Endothelial cell of umbilical vein (primary cell): ENCODE results near the gene SGSM1. TPM values are rescaled to one million over a fixed set of nuclear protein-coding genes. Genes with fewer than 3 reads are reported as not detected.

Experiments
- BruUV-seq: library from RNA; stranded (reverse); fragments of 400-500 nt; replicated peaks from 2 replicates; lab custom pipeline; 2021; lab: Mats Ljungman, UMichigan
- CTCF ChIA-PET: fragments of 300-600, 350-600 bp; sonication (Branson Sonifier 250); formaldehyde crosslinking; loops from one replicate; lab custom pipeline; 2021; ENCODE audit warnings: antibody characterized with exemption, inconsistent platforms; lab: Charles Lee
- POLR2A ChIA-PET: fragments of 300-600, 350-600 bp; sonication (Branson Sonifier 250); formaldehyde crosslinking; loops from one replicate; lab custom pipeline; 2021; ENCODE audit warnings: antibody characterized with exemption, inconsistent platforms; lab: Charles Lee
- DNase-seq: peaks from one replicate; pipeline ENCODE4 v3.0.0-alpha.2; 2011; ENCODE audit warnings: low read depth, low spot score
- FAIRE-seq: peaks from 2 replicates; lab custom pipeline; 2011; peaks lifted over from hg19 to GRCh38; lab: Jason Lieb, UNC
- H2AFZ ChIP-seq: 2 replicates; pipeline ENCODE4 v1.6.0; 2012; ENCODE audit warnings: low read depth, low read length, control low read depth, inconsistent platforms
- H3K27ac ChIP-seq: 2 replicates; pipeline ENCODE4 v1.5.1; 2011; ENCODE audit warnings: low read depth, mild to moderate bottlenecking, control low read depth, low read length, moderate library complexity; ENCODE audit not compliant: insufficient read depth
- H3K27me3 ChIP-seq, 2 experiments: 2 replicates each; pipeline versions ENCODE4 v1.6.0 to v1.6.1; 2011; ENCODE audit warnings: low read length in 2 of 2, mixed read lengths in 1 of 2; ENCODE audit not compliant: control insufficient read depth in 2 of 2, insufficient read depth in 2 of 2
- H3K36me3 ChIP-seq, 2 experiments: 2 replicates in 1 of 2; 3 replicates in 1 of 2; pipeline ENCODE4 v1.5.1; 2011; ENCODE audit warnings: low read length in 2 of 2, mild to moderate bottlenecking in 1 of 2, moderate library complexity in 1 of 2; ENCODE audit not compliant: control insufficient read depth in 2 of 2, insufficient read depth in 2 of 2; ENCODE audit errors: extremely low read depth in 1 of 2
- H3K4me1 ChIP-seq: 3 replicates; pipeline ENCODE4 v1.5.1; 2011; ENCODE audit warnings: mild to moderate bottlenecking, low read length; ENCODE audit not compliant: control insufficient read depth, insufficient read depth; ENCODE audit errors: extremely low read depth
- H3K4me2 ChIP-seq: 2 replicates; pipeline ENCODE4 v1.6.1; 2011; ENCODE audit warnings: low read length, control low read depth, mixed read lengths; ENCODE audit not compliant: insufficient read depth
- H3K4me3 ChIP-seq, 3 experiments: fragments of 200-600 bp in 1 of 3; sonication (generic), shearing (Covaris generic) in 1 of 3; replicated peaks in 1 of 3; 2 replicates each; pipeline ENCODE4 v1.5.1; 2011 to 2016; ENCODE audit warnings: control low read depth in 3 of 3, low read length in 3 of 3, mild to moderate bottlenecking in 2 of 3, inconsistent platforms in 1 of 3, low read depth in 1 of 3, moderate library complexity in 1 of 3; ENCODE audit not compliant: insufficient read depth in 1 of 3
- H3K79me2 ChIP-seq: 2 replicates; pipeline ENCODE4 v1.6.0; 2012; ENCODE audit warnings: low read length, inconsistent platforms; ENCODE audit not compliant: control insufficient read depth, insufficient read depth
- H3K9ac ChIP-seq: replicated peaks from 2 replicates; pipeline ENCODE3; 2011; ENCODE audit warnings: low read length, control low read depth; ENCODE audit not compliant: insufficient read depth; ENCODE audit errors: extremely low read depth
- H3K9me1 ChIP-seq: replicated peaks from 3 replicates; pipeline ENCODE4 v1.6.0; 2011; ENCODE audit warnings: mild to moderate bottlenecking, low read length; ENCODE audit not compliant: control insufficient read depth, insufficient read depth; ENCODE audit errors: extremely low read depth
- H3K9me3 ChIP-seq: replicated peaks from 2 replicates; pipeline ENCODE4 v1.5.1; 2012; ENCODE audit warnings: low read length, inconsistent platforms; ENCODE audit not compliant: control insufficient read depth, insufficient read depth
- H4K20me1 ChIP-seq: replicated peaks from 2 replicates; pipeline ENCODE3; 2011; ENCODE audit warnings: mild to moderate bottlenecking, low read length; ENCODE audit not compliant: control insufficient read depth, insufficient read depth; ENCODE audit errors: extremely low read depth
- CTCF ChIP-seq, 2 donors: IDR thresholded peaks; 1 replicate in 1 of 2; 2 replicates in 1 of 2; pipeline ENCODE4 v1.5.1; 2011; ENCODE audit warnings: low read length in 2 of 2, mild to moderate bottlenecking in 2 of 2, moderate library complexity in 2 of 2, control low read depth in 1 of 2, inconsistent platforms in 1 of 2, low read depth in 1 of 2; ENCODE audit not compliant: insufficient read depth in 1 of 2; ENCODE audit errors: extremely low read depth in 1 of 2
- EZH2 ChIP-seq: IDR thresholded peaks from 2 replicates; pipeline ENCODE4 v1.6.1; 2012; ENCODE audit warnings: borderline replicate concordance, low read depth, mild to moderate bottlenecking, moderate library complexity, low read length, inconsistent platforms; ENCODE audit not compliant: severe bottlenecking
- FOS ChIP-seq: IDR thresholded peaks from 2 replicates; pipeline ENCODE4 v1.6.1; 2011; ENCODE audit warnings: mild to moderate bottlenecking, low read length, moderate library complexity, borderline replicate concordance; ENCODE audit not compliant: insufficient read depth
- GATA2 ChIP-seq: IDR thresholded peaks from 2 replicates; pipeline ENCODE4 v1.7.0; 2011; ENCODE audit warnings: low read depth, mild to moderate bottlenecking, moderate library complexity, mixed read lengths, low read length; ENCODE audit not compliant: insufficient read length, insufficient read depth
- JUN ChIP-seq: IDR thresholded peaks from 2 replicates; pipeline ENCODE4 v1.6.1; 2011; ENCODE audit warnings: borderline replicate concordance, low read depth; ENCODE audit not compliant: insufficient read length, insufficient read depth
- MAX ChIP-seq: IDR thresholded peaks from 2 replicates; pipeline ENCODE4 v1.6.1; 2011; ENCODE audit not compliant: insufficient read depth, insufficient read length
- MYC ChIP-seq: IDR thresholded peaks from one replicate; pipeline ENCODE4 v1.6.1; 2011; ENCODE audit warnings: mild to moderate bottlenecking, low read depth, low read length
- POLR2A ChIP-seq: IDR thresholded peaks from 2 replicates; pipeline ENCODE4 v1.6.1; 2012; ENCODE audit warnings: low read depth, mild to moderate bottlenecking, control low read depth, low read length
- POLR2AphosphoS5 ChIP-seq: IDR thresholded peaks from 2 replicates; pipeline ENCODE4 v1.6.1; 2012; ENCODE audit warnings: low read depth, mild to moderate bottlenecking, control low read depth, low read length, moderate library complexity; ENCODE audit not compliant: insufficient read depth
- dilution Hi-C: fragments of 300-500 bp; cut with MboI; formaldehyde crosslinking; loops from one replicate; pipeline ENCODE4 v1.15.0; 2019; ENCODE audit warnings: low sequenced_read_pairs; ENCODE audit not compliant: extremely low pct_ligation_motif_present
- intact Hi-C: fragments of 100-400 bp; cut with micrococcal nuclease; formaldehyde crosslinking; loops from one replicate; pipeline ENCODE4 v1.10.0; 2022
- polyA plus RNA-seq, 4 experiments: library from polyadenylated mRNA; depleted of rRNA in 3 of 4; stranded (reverse) in 3 of 4; unstranded in 1 of 4; fragments of >200 nt; gene quantifications; 2 replicates each; pipeline versions ENCODE4 v1.2.1 to v1.2.3, GENCODE V29; 2011 to 2012; ENCODE audit warnings: missing spikeins in 1 of 4
- total RNA-seq: library from RNA; stranded (reverse); gene quantifications from 2 replicates; pipeline ENCODE4 v1.2.3, GENCODE V29; 2021

Gene SGSM1
- total and polyA plus RNA-seq, 2 donors (not counting 3 experiments of a cell fraction or from before 2014, with no cell fraction given): 0.10 to 1.1 TPM

- no peaks in the 10 kb centered on the region for H3K9me3 ChIP-seq
- no peaks in the 10 kb centered on the region for H3K79me2 ChIP-seq
- no peak overlapping the region for H3K4me3 ChIP-seq
- H4K20me1 ChIP-seq: no peaks in the 10 kb centered on the region
- no peak overlapping the region for H3K27ac ChIP-seq
- H3K4me1 ChIP-seq: peaks cover 2% of the 10 kb centered on the region
- no peak for FAIRE-seq
- no peak overlapping the region for H3K9ac ChIP-seq
- H2AFZ ChIP-seq: no peak overlapping the region
- TF ChIP-seq EZH2 (no peak), MYC (no peak), GATA2 (no peak), POLR2A (no peak), CTCF (IDR thresholded peaks at IDR 0.05; ENCODE audit: extremely low read depth in 1 of 2, insufficient read depth in 1 of 2, low read depth in 1 of 2, low read length in 2 of 2) (no peak), MAX (no peak), JUN (no peak), POLR2AphosphoS5 (no peak), FOS (no peak)
- H3K4me2 ChIP-seq: no peak overlapping the region
- no peak for DNase-seq
- BruUV-seq: no TSS peak
- no peaks in the 10 kb centered on the region for H3K36me3 ChIP-seq
- peaks cover 0 to under 1% of the 10 kb centered on the region in 2 experiments for H3K27me3 ChIP-seq
- dilution Hi-C loops: no loop called here
- intact Hi-C loops: loop anchor here (5.0 kb wide), 1 partner anchor 35 kb away; no protein-coding TSS in a partner anchor
- CTCF ChIA-PET: interaction anchor here (0.8 to 4.0 kb wide), 14 partner anchors 10 to 96 kb away, joined by 3 to 66 read pairs (median 9); no protein-coding TSS in a partner anchor
- POLR2A ChIA-PET: no interaction called here
- H3K9me1 ChIP-seq: no peaks in the 10 kb centered on the region
These were observed 4.0 kb upstream of the SGSM1 start for GRCh38 chr22:24801901-24802465.
